ENCODE measurements around the gene OR2W1. TPM values are rescaled to one million over a fixed set of nuclear protein-coding genes. Genes with fewer than 3 reads are reported as not detected.

The OR2W1 gene
- total RNA-seq: not detected

- H3K4me3 ChIP-seq (ENCODE audit: low read length): no peak within 1 kb of the TSS
- no peaks in the 10 kb centered on the region for H3K4me1 ChIP-seq (ENCODE audit: insufficient read depth, low read length)
- no peaks in the 10 kb centered on the region for H3K9me3 ChIP-seq (ENCODE audit: low read depth, low read length)
- H3K27me3 ChIP-seq (ENCODE audit: insufficient read depth, low read length): peaks cover 30% of the 10 kb centered on the region
Measured at GRCh38 chr6:29045075-29045474, at the start of gene OR2W1. TSS of gene OR2W1 (minus strand) at chr6:29045175. CDS start at chr6:29045175, 0 bp downstream.

DNA sequence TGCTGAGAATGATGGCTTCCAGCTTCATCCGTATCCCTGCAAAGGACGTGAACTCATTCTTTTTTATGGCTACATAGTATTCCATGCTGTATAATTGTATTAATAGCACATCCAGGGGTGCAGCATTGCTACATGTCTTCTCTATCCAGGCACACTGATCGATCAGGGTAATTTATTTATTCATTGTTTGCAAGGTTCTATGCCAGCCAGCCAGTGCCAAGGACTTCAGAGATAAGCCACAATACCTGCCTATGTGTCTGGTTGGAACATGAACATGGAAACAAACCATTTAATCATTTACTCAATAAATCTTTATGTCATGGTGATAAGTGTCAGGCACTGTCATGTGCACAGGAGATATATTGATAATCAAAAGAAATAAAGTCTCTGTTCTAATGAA, 48.0 kb upstream of the OR2W1 start:
- H3K4me3 ChIP-seq (ENCODE audit: low read length): no peak overlapping the region
- no peaks in the 10 kb centered on the region for H3K4me1 ChIP-seq (ENCODE audit: insufficient read depth, low read length)
- H3K27me3 ChIP-seq (ENCODE audit: insufficient read depth, low read length): peaks cover 11% of the 10 kb centered on the region
- H3K9me3 ChIP-seq (ENCODE audit: low read depth, low read length): no peaks in the 10 kb centered on the region

DNA sequence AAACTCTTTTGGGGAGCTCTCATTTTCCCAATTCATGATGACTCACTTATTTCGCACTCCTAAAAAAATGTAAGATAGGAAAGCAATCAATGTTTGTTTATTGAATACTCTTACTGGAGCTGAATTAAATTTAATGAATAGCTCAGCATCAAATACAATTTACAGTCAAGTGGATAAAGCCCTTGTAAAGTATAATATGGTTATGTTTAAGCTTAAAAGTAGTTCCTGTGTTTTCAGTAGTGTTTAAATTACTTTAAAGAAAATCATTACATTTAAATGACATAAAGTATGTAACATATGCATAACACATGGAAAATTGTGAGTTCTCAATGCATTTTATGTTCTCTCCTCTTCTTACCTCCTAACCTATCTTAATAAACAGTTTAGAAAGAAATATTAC, 42.2 kb upstream of the OR2W1 start, which contains the start of gene OR2B3:
Gene OR2B3, minus strand, starts transcription at position 101 of the 400 bp plus-strand sequence. Its CDS starts 65 bp downstream, at position 36.
- peaks cover 4% of the 10 kb centered on the region for H3K27me3 ChIP-seq (ENCODE audit: insufficient read depth, low read length)
- no peak within 1 kb of the TSS for H3K4me3 ChIP-seq (ENCODE audit: low read length)
- no peaks in the 10 kb centered on the region for H3K4me1 ChIP-seq (ENCODE audit: insufficient read depth, low read length)
- no peaks in the 10 kb centered on the region for H3K9me3 ChIP-seq (ENCODE audit: low read depth, low read length)

DNA sequence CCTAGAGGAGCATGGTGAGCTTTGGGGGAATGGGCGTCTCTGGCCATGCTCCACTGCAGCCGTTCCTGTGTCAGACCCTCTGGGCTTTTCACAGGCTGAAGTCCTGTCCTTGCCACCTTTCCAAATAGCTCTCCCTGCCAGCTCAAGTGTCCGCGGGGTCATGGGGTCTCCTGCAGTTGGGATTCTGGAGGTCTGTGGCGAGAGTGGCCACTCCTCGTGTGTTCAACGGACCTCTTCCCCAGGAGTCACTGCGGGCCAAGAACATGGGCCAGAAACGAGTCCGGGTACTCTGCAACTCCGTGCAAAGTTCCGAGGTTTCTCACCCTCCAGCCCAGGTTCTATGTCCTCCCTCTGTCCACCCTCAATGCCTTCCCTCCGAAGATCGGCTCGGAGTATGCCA, 37.5 kb upstream of the OR2W1 start:
- Histone ChIP-seq H3K4me3 (ENCODE audit: low read length) (no peak overlapping the region), H3K27me3 (ENCODE audit: insufficient read depth, low read length) (peaks cover 3% of the 10 kb centered on the region), H3K9me3 (ENCODE audit: low read depth, low read length) (no peaks in the 10 kb centered on the region), H3K4me1 (ENCODE audit: insufficient read depth, low read length) (no peaks in the 10 kb centered on the region)

GRCh38 chr6:29081312-29081711, 36.3 kb upstream of the OR2W1 start:
- Histone ChIP-seq H3K9me3 (ENCODE audit: low read depth, low read length) (no peaks in the 10 kb centered on the region), H3K4me1 (ENCODE audit: insufficient read depth, low read length) (no peaks in the 10 kb centered on the region), H3K4me3 (ENCODE audit: low read length) (no peak overlapping the region), H3K27me3 (ENCODE audit: insufficient read depth, low read length) (peaks cover 3% of the 10 kb centered on the region)

- no peaks in the 10 kb centered on the region for H3K9me3 ChIP-seq (ENCODE audit: low read depth, low read length)
- peaks cover 3% of the 10 kb centered on the region for H3K27me3 ChIP-seq (ENCODE audit: insufficient read depth, low read length)
- no peak overlapping the region for H3K4me3 ChIP-seq (ENCODE audit: low read length)
- H3K4me1 ChIP-seq (ENCODE audit: insufficient read depth, low read length): no peaks in the 10 kb centered on the region
Measured at GRCh38 chr6:29079203-29079602, 34.2 kb upstream of the OR2W1 start.

DNA sequence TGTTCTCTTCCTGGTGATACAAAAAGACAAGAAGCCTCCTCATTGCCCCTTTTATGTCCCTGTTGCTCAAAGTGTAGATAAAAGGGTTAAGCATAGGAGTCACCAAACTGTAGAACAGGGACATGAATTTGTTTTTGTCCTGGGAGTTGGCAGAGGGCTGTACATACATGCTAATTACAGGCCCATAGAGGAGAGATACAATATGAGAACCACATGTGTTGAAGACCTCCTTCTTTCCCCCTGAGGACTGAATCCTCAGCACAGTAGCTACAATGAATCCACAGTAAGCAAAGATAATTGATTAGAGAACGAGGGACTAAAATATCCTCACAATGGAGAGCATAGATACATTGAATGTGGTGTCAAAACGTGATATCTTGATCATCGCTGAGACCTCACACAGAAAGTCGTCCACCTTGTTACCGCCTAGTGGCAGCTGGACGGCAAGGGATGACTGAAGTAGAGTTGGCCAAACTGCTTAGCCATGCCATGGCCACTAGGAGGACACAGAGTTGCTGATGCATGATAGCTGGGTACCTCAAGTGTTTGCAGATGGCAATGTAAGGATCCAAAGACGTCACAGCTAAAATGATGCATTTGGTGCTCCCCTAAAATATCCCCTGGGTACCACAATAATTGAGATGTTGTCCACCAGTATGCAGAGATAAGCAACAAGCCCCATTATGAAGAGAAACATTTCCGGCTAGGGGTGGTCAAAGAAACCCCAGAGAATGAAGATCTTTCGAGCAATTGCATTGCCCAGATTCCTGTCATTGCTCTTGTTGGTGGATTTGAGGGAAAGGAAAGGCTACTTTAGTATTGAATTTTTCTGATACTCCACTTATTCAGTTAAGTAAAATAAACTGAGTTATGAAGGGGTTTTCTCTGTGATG, 27.1 kb upstream of the OR2W1 start:
- H3K4me3 ChIP-seq (ENCODE audit: low read length): no peak overlapping the region
- H3K27me3 ChIP-seq (ENCODE audit: insufficient read depth, low read length): peaks cover 9% of the 10 kb centered on the region
- H3K4me1 ChIP-seq (ENCODE audit: insufficient read depth, low read length): no peaks in the 10 kb centered on the region
- no peaks in the 10 kb centered on the region for H3K9me3 ChIP-seq (ENCODE audit: low read depth, low read length)

DNA sequence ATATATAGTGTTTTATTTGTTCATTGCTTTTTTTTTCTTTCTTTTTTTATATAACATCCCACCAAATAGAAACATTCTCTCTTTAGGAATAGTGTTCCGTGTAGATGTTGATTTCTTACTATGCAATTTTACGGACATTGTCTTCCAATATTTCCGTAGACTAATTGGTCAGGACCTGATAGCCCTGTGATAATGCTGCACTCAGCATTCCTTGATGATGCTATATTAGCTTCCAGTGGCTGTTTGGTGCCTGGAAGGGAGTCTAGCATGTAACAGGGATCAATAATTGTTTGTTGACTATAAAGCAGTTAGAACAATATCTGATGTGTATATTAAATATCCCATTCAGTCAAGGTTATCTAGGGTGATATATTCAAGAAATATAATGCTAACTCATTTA, 6.7 kb upstream of the OR2W1 start:
- H3K27me3 ChIP-seq (ENCODE audit: insufficient read depth, low read length): peaks cover 25% of the 10 kb centered on the region
- H3K4me3 ChIP-seq (ENCODE audit: low read length): no peak overlapping the region
- peaks cover 13% of the 10 kb centered on the region for H3K9me3 ChIP-seq (ENCODE audit: low read depth, low read length)
- H3K4me1 ChIP-seq (ENCODE audit: insufficient read depth, low read length): no peaks in the 10 kb centered on the region

DNA sequence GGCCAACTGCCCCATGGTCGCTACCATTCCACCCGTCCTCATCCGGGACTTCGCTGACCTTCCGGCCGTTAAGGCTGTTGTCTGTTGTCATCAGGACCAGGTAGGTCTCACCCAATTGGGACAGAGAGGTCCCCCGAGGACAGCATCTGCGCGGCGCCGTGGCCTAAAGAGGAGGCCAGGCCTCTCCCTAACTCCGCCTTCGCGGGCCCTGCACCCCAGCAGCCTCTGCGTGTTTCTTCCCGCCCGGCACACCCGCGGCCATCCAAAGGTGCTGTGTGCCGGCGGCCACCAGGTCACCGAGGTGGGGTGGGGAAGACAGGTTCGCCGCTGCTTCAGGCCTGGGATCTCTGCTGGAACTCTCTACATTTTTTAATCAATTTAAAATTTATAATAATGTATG, 9.0 kb downstream of the OR2W1 start:
- H3K9me3 ChIP-seq (ENCODE audit: low read depth, low read length): no peaks in the 10 kb centered on the region
- no peak overlapping the region for H3K4me3 ChIP-seq (ENCODE audit: low read length)
- peaks cover 21% of the 10 kb centered on the region for H3K27me3 ChIP-seq (ENCODE audit: insufficient read depth, low read length)
- H3K4me1 ChIP-seq (ENCODE audit: insufficient read depth, low read length): no peaks in the 10 kb centered on the region

GRCh38 chr6:29028821-29029220, 16.2 kb downstream of the OR2W1 start:
- Histone ChIP-seq H3K4me1 (ENCODE audit: insufficient read depth, low read length) (no peaks in the 10 kb centered on the region), H3K27me3 (ENCODE audit: insufficient read depth, low read length) (peaks cover 29% of the 10 kb centered on the region), H3K9me3 (ENCODE audit: low read depth, low read length) (no peaks in the 10 kb centered on the region), H3K4me3 (ENCODE audit: low read length) (no peak overlapping the region)

DNA sequence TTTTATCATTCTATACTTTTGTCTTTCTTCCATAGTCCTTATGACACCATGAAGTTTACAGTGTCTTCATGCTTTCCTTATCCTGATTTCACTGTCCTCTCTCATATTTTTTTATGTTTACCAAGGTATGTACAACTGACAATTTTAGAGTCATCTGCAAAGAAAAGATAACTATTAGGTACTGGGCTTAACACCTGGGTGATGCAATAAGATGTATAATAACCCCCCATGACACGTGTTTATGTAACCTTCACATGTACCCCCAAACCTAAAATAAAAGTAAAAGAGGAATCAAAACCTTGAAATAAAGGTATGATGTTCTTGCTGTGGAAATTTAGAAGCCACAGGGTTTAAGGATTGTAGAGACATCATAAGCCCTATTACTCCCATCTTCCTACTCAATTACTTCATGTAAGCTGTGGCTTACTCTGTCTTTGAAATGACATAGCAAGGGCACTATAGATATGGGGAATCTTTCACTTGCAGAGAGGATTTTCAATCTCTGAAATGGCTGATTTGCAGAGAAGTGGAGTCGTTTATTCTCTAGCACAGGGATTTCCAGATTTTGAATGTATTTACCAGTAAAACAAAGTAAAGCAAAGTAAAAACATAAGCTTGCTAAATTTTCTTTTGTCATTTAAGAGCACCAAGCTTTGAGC, 18.9 kb downstream of the OR2W1 start:
- no peaks in the 10 kb centered on the region for H3K4me1 ChIP-seq (ENCODE audit: insufficient read depth, low read length)
- no peaks in the 10 kb centered on the region for H3K9me3 ChIP-seq (ENCODE audit: low read depth, low read length)
- peaks cover 41% of the 10 kb centered on the region for H3K27me3 ChIP-seq (ENCODE audit: insufficient read depth, low read length)
- no peak overlapping the region for H3K4me3 ChIP-seq (ENCODE audit: low read length)

GRCh38 chr6:29021434-29021833, 23.5 kb downstream of the OR2W1 start:
- Histone ChIP-seq H3K27me3 (ENCODE audit: insufficient read depth, low read length) (peaks cover 39% of the 10 kb centered on the region), H3K4me1 (ENCODE audit: insufficient read depth, low read length) (peaks cover 8% of the 10 kb centered on the region), H3K4me3 (ENCODE audit: low read length) (no peak overlapping the region)

GRCh38 chr6:29019629-29020028, 25.3 kb downstream of the OR2W1 start:
- Histone ChIP-seq H3K4me3 (ENCODE audit: low read length) (no peak overlapping the region), H3K27me3 (ENCODE audit: insufficient read depth, low read length) (peaks cover 43% of the 10 kb centered on the region), H3K9me3 (ENCODE audit: low read depth, low read length) (no peaks in the 10 kb centered on the region), H3K4me1 (ENCODE audit: insufficient read depth, low read length) (peaks cover 14% of the 10 kb centered on the region)

More at GRCh38 chr6:29021434-29021833, 23.5 kb downstream of the OR2W1 start:
- H3K9me3 ChIP-seq (ENCODE audit: low read depth, low read length): no peaks in the 10 kb centered on the region

DNA sequence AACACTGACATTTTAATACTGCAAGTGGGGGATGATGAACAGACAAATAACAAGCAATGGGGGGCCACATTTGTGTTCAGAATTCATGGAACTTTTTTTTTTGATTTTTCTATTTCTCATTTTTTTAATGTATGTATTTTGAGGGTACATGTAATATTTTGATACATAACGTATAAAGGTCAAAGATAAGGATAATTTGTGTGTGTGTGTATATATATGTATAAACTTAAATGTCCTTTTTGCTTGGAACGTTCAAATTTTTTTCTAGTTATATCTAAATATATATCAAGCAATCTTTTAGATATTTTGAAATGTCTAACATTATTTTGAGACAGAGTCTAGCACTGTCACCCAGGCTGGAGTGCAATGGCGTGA, 27.6 kb downstream of the OR2W1 start:
- Histone ChIP-seq H3K9me3 (ENCODE audit: low read depth, low read length) (no peaks in the 10 kb centered on the region), H3K4me3 (ENCODE audit: low read length) (no peak overlapping the region), H3K27me3 (ENCODE audit: insufficient read depth, low read length) (peaks cover 52% of the 10 kb centered on the region), H3K4me1 (ENCODE audit: insufficient read depth, low read length) (peaks cover 14% of the 10 kb centered on the region)

- Histone ChIP-seq H3K4me3 (ENCODE audit: low read length) (peak overlapping the region; percentile 33), H3K27me3 (ENCODE audit: insufficient read depth, low read length) (peaks cover 52% of the 10 kb centered on the region), H3K9me3 (ENCODE audit: low read depth, low read length) (no peaks in the 10 kb centered on the region), H3K4me1 (ENCODE audit: insufficient read depth, low read length) (peaks cover 14% of the 10 kb centered on the region)
Measured at GRCh38 chr6:29016559-29017427, 28.2 kb downstream of the OR2W1 start.

Measured in mononuclear cell (primary cell).